ENCODE results near the gene METRN. TPM values are rescaled to one million over a fixed set of nuclear protein-coding genes. Genes with fewer than 3 reads are reported as not detected.

The METRN gene
- total RNA-seq, 1 donor from 2014 or later = 58.5 TPM

GRCh38 chr16:719815-720446 is 5.0 kb downstream of the METRN start:
- Mint-ChIP-seq H3K4me1 (ENCODE audit: low read depth) (peaks cover 22% of the 10 kb centered on the region), H3K9me3 (ENCODE audit: low read depth) (no peaks in the 10 kb centered on the region), H3K36me3 (ENCODE audit: low read depth) (no peaks in the 10 kb centered on the region), H3K27ac (ENCODE audit: unreplicated experiment) (peak overlapping the region; percentile 80), H3K4me3 (ENCODE audit: unreplicated experiment) (peak overlapping the region; percentile 77), H3K27me3 (ENCODE audit: low read depth) (no peaks in the 10 kb centered on the region)
- peak; percentile 45 for TF ChIP-seq CTCF (IDR thresholded peaks at IDR 0.05)
- no peak for DNase-seq (ENCODE audit: low spot score)

DNA sequence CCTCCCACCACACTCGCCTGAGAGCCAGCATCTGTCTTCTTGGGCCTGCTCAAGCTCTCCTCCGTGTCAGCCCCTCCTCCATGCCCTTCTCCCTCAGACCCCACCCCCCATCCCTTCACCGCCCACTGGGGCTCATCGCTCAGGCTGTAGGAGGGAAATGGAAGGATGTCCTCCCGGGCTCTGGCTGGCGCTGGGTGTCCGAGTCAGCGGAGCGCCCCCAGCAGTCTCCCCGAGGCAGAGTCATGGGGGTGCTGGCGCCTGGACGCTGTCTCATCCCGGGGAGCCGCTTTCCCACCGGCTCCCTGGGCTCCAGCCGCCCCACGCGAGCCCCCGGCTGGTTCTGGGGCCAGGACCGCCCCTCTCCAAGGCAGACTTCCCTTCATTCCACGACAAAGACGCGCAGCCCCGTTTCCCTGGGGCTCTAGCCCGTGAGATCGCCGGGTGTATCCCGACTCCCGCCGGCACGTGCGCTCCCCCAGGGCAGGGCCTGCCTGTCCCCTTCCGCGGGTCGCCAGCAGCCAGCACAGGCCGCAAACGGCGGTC is 5.6 kb downstream of the METRN start:
- Mint-ChIP-seq H3K27me3 (ENCODE audit: low read depth) (no peaks in the 10 kb centered on the region), H3K36me3 (ENCODE audit: low read depth) (no peaks in the 10 kb centered on the region), H3K9me3 (ENCODE audit: low read depth) (no peaks in the 10 kb centered on the region), H3K27ac (ENCODE audit: unreplicated experiment) (peak overlapping the region; percentile 80), H3K4me3 (ENCODE audit: unreplicated experiment) (peak overlapping the region; percentile 77), H3K4me1 (ENCODE audit: low read depth) (peaks cover 22% of the 10 kb centered on the region)
- no peak for DNase-seq (ENCODE audit: low spot score)
- peak; percentile 46 for TF ChIP-seq CTCF (IDR thresholded peaks at IDR 0.05)

- no peaks in the 10 kb centered on the region for H3K9me3 Mint-ChIP-seq (ENCODE audit: low read depth)
- H3K36me3 Mint-ChIP-seq (ENCODE audit: low read depth) = no peaks in the 10 kb centered on the region
- peak within 1 kb of the TSS; percentile 80 for H3K27ac Mint-ChIP-seq (ENCODE audit: unreplicated experiment)
- peak within 1 kb of the TSS; percentile 77 for H3K4me3 Mint-ChIP-seq (ENCODE audit: unreplicated experiment)
- H3K4me1 Mint-ChIP-seq (ENCODE audit: low read depth) = peaks cover 17% of the 10 kb centered on the region
- TF ChIP-seq CTCF (IDR thresholded peaks at IDR 0.05) = peak; percentile 44
- DNase-seq (ENCODE audit: low spot score) = no peak
- H3K27me3 Mint-ChIP-seq (ENCODE audit: low read depth) = no peaks in the 10 kb centered on the region
These were observed 6.3 kb downstream of the METRN start, which contains the start of gene ANTKMT for GRCh38 chr16:720990-721764. TSS of gene ANTKMT (plus strand) at chr16:721146. CDS start at chr16:721275, 129 bp downstream.

- Mint-ChIP-seq H3K4me3 (ENCODE audit: unreplicated experiment) (peak overlapping the region; percentile 48), H3K36me3 (ENCODE audit: low read depth) (no peaks in the 10 kb centered on the region)
- TF ChIP-seq CTCF (IDR thresholded peaks at IDR 0.05) = no peak
These were observed 7.0 kb downstream of the METRN start for GRCh38 chr16:721765-722540.

More at GRCh38 chr16:721765-722540, 7.0 kb downstream of the METRN start:
- DNase-seq (ENCODE audit: low spot score) = no peak
- Mint-ChIP-seq H3K27ac (ENCODE audit: unreplicated experiment) (peak overlapping the region; percentile 49), H3K4me1 (ENCODE audit: low read depth) (peaks cover 17% of the 10 kb centered on the region), H3K27me3 (ENCODE audit: low read depth) (no peaks in the 10 kb centered on the region), H3K9me3 (ENCODE audit: low read depth) (no peaks in the 10 kb centered on the region)
